DND-41 (cell line): ENCODE results near the gene STX16.
A peak's percentile ranks its signal among the peaks of the same experiment; 100 is the strongest.

Experiments
- ATAC-seq: fragments of 200-7000 bp; cut with Tn5 transposase; 3 replicates; pipeline ENCODE4 v1.9.1; 2021; ENCODE audit warnings: low read depth; ENCODE audit not compliant: insufficient read depth
- DNase-seq: peaks from one replicate; pipeline ENCODE4 v3.0.0-alpha.2; 2020
- H2AFZ ChIP-seq: 2 replicates; pipeline ENCODE4 v1.6.0; 2012; ENCODE audit warnings: low read depth, low read length
- H3K27ac ChIP-seq: 2 replicates; pipeline ENCODE4 v1.5.1; 2012; ENCODE audit warnings: low read length, inconsistent platforms
- H3K27me3 ChIP-seq: fragments of 200-600 bp; sonication (generic); 2 replicates; pipeline ENCODE4 v1.6.0; 2012; ENCODE audit warnings: low read length, mild to moderate bottlenecking, inconsistent platforms; ENCODE audit not compliant: insufficient read depth, poor library complexity
- H3K36me3 ChIP-seq: 2 replicates; pipeline ENCODE4 v1.5.1; 2012; ENCODE audit warnings: low read length, inconsistent platforms; ENCODE audit not compliant: insufficient read depth
- H3K4me1 ChIP-seq: 2 replicates; pipeline ENCODE4 v1.5.1; 2012; ENCODE audit warnings: mild to moderate bottlenecking, low read length; ENCODE audit not compliant: insufficient read depth
- H3K4me2 ChIP-seq: 2 replicates; pipeline ENCODE4 v1.6.0; 2012; ENCODE audit warnings: mild to moderate bottlenecking, moderate library complexity, low read length, inconsistent platforms; ENCODE audit not compliant: insufficient read depth
- H3K4me3 ChIP-seq, 2 experiments: fragments of 200-600 bp in 1 of 2; shearing (Covaris generic) in 1 of 2; 2 replicates each; pipeline ENCODE4 v1.5.1; 2012 to 2016; ENCODE audit warnings: inconsistent platforms in 2 of 2, low read length in 2 of 2, mild to moderate bottlenecking in 2 of 2, low read depth in 1 of 2, moderate library complexity in 1 of 2
- H3K79me2 ChIP-seq: 2 replicates; pipeline ENCODE4 v1.6.0; 2012; ENCODE audit warnings: low read length, inconsistent platforms; ENCODE audit not compliant: insufficient read depth
- H3K9ac ChIP-seq: 2 replicates; pipeline ENCODE4 v1.6.0; 2012; ENCODE audit warnings: low read depth, mild to moderate bottlenecking, inconsistent platforms, low read length, moderate library complexity
- H3K9me3 ChIP-seq: 2 replicates; pipeline ENCODE4 v1.5.1; 2012; ENCODE audit warnings: low read length, moderate library complexity, mild to moderate bottlenecking, inconsistent platforms; ENCODE audit not compliant: insufficient read depth, severe bottlenecking
- H4K20me1 ChIP-seq: 2 replicates; pipeline ENCODE4 v1.6.0; 2012; ENCODE audit warnings: low read length; ENCODE audit not compliant: insufficient read depth
- CTCF ChIP-seq: IDR thresholded peaks from 2 replicates; pipeline ENCODE4 v1.5.1; 2012; ENCODE audit warnings: borderline replicate concordance, low read length, moderate library complexity, mild to moderate bottlenecking; ENCODE audit not compliant: poor library complexity, severe bottlenecking; ENCODE audit errors: extremely low read depth
- EZH2 ChIP-seq: IDR thresholded peaks from 3 replicates; pipeline ENCODE4 v1.6.1; 2012; ENCODE audit warnings: borderline replicate concordance, low read depth, mild to moderate bottlenecking, moderate library complexity, low read length, inconsistent platforms; ENCODE audit not compliant: severe bottlenecking

The STX16 gene, protein sequence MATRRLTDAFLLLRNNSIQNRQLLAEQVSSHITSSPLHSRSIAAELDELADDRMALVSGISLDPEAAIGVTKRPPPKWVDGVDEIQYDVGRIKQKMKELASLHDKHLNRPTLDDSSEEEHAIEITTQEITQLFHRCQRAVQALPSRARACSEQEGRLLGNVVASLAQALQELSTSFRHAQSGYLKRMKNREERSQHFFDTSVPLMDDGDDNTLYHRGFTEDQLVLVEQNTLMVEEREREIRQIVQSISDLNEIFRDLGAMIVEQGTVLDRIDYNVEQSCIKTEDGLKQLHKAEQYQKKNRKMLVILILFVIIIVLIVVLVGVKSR

GRCh38 chr20:58650776-58651558, at the start of gene STX16:
TSS of gene STX16 (plus strand) at chr20:58651283. CDS start at chr20:58652007, 724 bp downstream.
- Histone ChIP-seq H3K36me3 (peaks cover 13% of the 10 kb centered on the region), H3K4me3 (peak within 1 kb of the TSS; percentile 100), H3K27me3 (peaks cover 4% of the 10 kb centered on the region), H3K9ac (peak within 1 kb of the TSS; percentile 98), H3K9me3 (no peaks in the 10 kb centered on the region), H3K4me2 (peak within 1 kb of the TSS; percentile 66), H3K4me1 (peaks cover 47% of the 10 kb centered on the region), H4K20me1 (peaks cover 9% of the 10 kb centered on the region), H2AFZ (peak within 1 kb of the TSS; percentile 91), H3K27ac (peak within 1 kb of the TSS; percentile 90), H3K79me2 (peaks cover 51% of the 10 kb centered on the region)
- ATAC-seq: peak; percentile 81
- no peak for TF ChIP-seq EZH2
- TF ChIP-seq CTCF: peak; percentile 64
- DNase-seq: peak; percentile 93

- Histone ChIP-seq H3K4me1 (no peaks in the 10 kb centered on the region), H2AFZ (no peak overlapping the region), H3K9me3 (no peaks in the 10 kb centered on the region), H3K4me3 (no peak overlapping the region), H3K27ac (no peak overlapping the region), H3K36me3 (no peaks in the 10 kb centered on the region), H3K9ac (no peak overlapping the region), H3K4me2 (no peak overlapping the region), H4K20me1 (no peaks in the 10 kb centered on the region), H3K27me3 (no peaks in the 10 kb centered on the region), H3K79me2 (no peaks in the 10 kb centered on the region)
- no peak for ATAC-seq
- no peak for DNase-seq
- no peak for TF ChIP-seq CTCF
- TF ChIP-seq EZH2: no peak
Measured at GRCh38 chr20:58602124-58602523, 49.0 kb upstream of the STX16 start.

- H4K20me1 ChIP-seq: 0 out of 2 replicates have a peak, but pooled peaks cover 4% of the 10 kb centered on the region
- no peak overlapping the region for H2AFZ ChIP-seq
- no peak for TF ChIP-seq EZH2
- no peaks in the 10 kb centered on the region for H3K27me3 ChIP-seq
- H3K9me3 ChIP-seq: no peaks in the 10 kb centered on the region
- H3K9ac ChIP-seq: no peak overlapping the region
- ATAC-seq (no peak), DNase-seq (no peak)
- H3K36me3 ChIP-seq: no peaks in the 10 kb centered on the region
- H3K4me3 ChIP-seq: no peak overlapping the region
- H3K79me2 ChIP-seq: no peaks in the 10 kb centered on the region
- H3K27ac ChIP-seq: no peak overlapping the region
- no peaks in the 10 kb centered on the region for H3K4me1 ChIP-seq
- no peak overlapping the region for H3K4me2 ChIP-seq
Measured at GRCh38 chr20:58603721-58604120, 47.4 kb upstream of the STX16 start.
